MM.1S (cell line): ENCODE measurements around the gene ZCCHC7.

Experiments used
- DNase-seq: peaks from one replicate; pipeline ENCODE4 v3.0.0-alpha.2; 2015
- H2AFZ ChIP-seq: fragments of 300-600 bp; sonication (generic); 2 replicates; pipeline ENCODE4 v1.6.0; 2016; ENCODE audit warnings: antibody characterized with exemption, low read length
- H3F3A ChIP-seq: fragments of 300-600 bp; sonication (generic); 2 replicates; pipeline ENCODE4 v1.6.1; 2016; ENCODE audit warnings: mild to moderate bottlenecking, antibody characterized with exemption, low read length, moderate library complexity, mixed read lengths; ENCODE audit not compliant: insufficient read depth
- H3K27ac ChIP-seq: fragments of 300-600 bp; sonication (generic); 2 replicates; pipeline ENCODE4 v1.5.1; 2016; ENCODE audit warnings: mild to moderate bottlenecking, low read length
- H3K27me3 ChIP-seq: fragments of 300-600 bp; sonication (generic); replicated peaks from 2 replicates; pipeline ENCODE4 v1.6.0; 2016; ENCODE audit warnings: low read length; ENCODE audit not compliant: insufficient read depth
- H3K36me3 ChIP-seq: fragments of 300-600 bp; sonication (generic); replicated peaks from 2 replicates; pipeline ENCODE4 v1.6.1; 2016; ENCODE audit warnings: mild to moderate bottlenecking, low read length, mixed read lengths; ENCODE audit not compliant: insufficient read depth
- H3K4me1 ChIP-seq: fragments of 300-600 bp; sonication (generic); 2 replicates; pipeline ENCODE4 v1.6.1; 2016; ENCODE audit warnings: low read length, mixed read lengths
- H3K4me2 ChIP-seq: fragments of 300-600 bp; sonication (generic); 2 replicates; pipeline ENCODE4 v1.6.0; 2016; ENCODE audit warnings: low read depth, low read length
- H3K4me3 ChIP-seq: fragments of 300-600 bp; sonication (generic); 2 replicates; pipeline ENCODE4 v1.5.1; 2016; ENCODE audit warnings: low read length, mixed read lengths
- H3K79me2 ChIP-seq: fragments of 300-600 bp; sonication (generic); 2 replicates; pipeline ENCODE4 v1.6.1; 2016; ENCODE audit warnings: mixed run types, low read length, mixed read lengths
- H3K9ac ChIP-seq: fragments of 300-600 bp; sonication (generic); 2 replicates; pipeline ENCODE4 v1.6.1; 2016; ENCODE audit warnings: low read length, mixed read lengths
- H3K9me2 ChIP-seq: fragments of 300-600 bp; sonication (generic); replicated peaks from 2 replicates; pipeline ENCODE4 v1.6.1; 2016; ENCODE audit warnings: mild to moderate bottlenecking, low read length, mixed read lengths; ENCODE audit not compliant: insufficient read depth
- H3K9me3 ChIP-seq: fragments of 300-600 bp; sonication (generic); replicated peaks from 2 replicates; pipeline ENCODE4 v1.6.1; 2016; ENCODE audit warnings: mild to moderate bottlenecking, low read length, mixed read lengths; ENCODE audit not compliant: insufficient read depth
- H4K20me1 ChIP-seq: fragments of 300-600 bp; sonication (generic); 2 replicates; pipeline ENCODE4 v1.6.1; 2016; ENCODE audit warnings: mild to moderate bottlenecking, low read length, moderate library complexity, mixed read lengths; ENCODE audit not compliant: insufficient read depth
- CTCF ChIP-seq: fragments of 300-600 bp; sonication (generic); IDR thresholded peaks from 2 replicates; pipeline ENCODE4 v1.5.1; 2016; ENCODE audit warnings: antibody characterized with exemption, low read length, mixed read lengths
- EZH2 ChIP-seq: fragments of 300-600 bp; sonication (generic); optimal IDR thresholded peaks from 2 replicates; pipeline ENCODE3; 2017; ENCODE audit warnings: low read depth, mild to moderate bottlenecking, antibody characterized with exemption, low read length, mixed read lengths
- EZH2phosphoT487 ChIP-seq: fragments of 300-600 bp; sonication (generic); IDR thresholded peaks from 2 replicates; pipeline ENCODE4 v1.6.1; 2018; ENCODE audit warnings: antibody characterized with exemption, low read length

The ZCCHC7 gene

GRCh38 chr9:37151812-37152211 is 31.4 kb downstream of the ZCCHC7 start:
- H4K20me1 ChIP-seq: no peaks in the 10 kb centered on the region
- no peaks in the 10 kb centered on the region for H3K9me3 ChIP-seq
- H3K36me3 ChIP-seq: no peaks in the 10 kb centered on the region
- no peaks in the 10 kb centered on the region for H3K9me2 ChIP-seq
- no peak overlapping the region for H3K27ac ChIP-seq
- H3K9ac ChIP-seq: no peak overlapping the region
- no peaks in the 10 kb centered on the region for H3K27me3 ChIP-seq
- H3F3A ChIP-seq: no peaks in the 10 kb centered on the region
- TF ChIP-seq EZH2 (no peak), CTCF (no peak), EZH2phosphoT487 (no peak)
- no peak overlapping the region for H3K4me3 ChIP-seq
- H3K79me2 ChIP-seq: no peaks in the 10 kb centered on the region
- DNase-seq: no peak
- no peak overlapping the region for H3K4me2 ChIP-seq
- no peak overlapping the region for H2AFZ ChIP-seq
- H3K4me1 ChIP-seq: peaks cover 4% of the 10 kb centered on the region

- H3F3A ChIP-seq: no peaks in the 10 kb centered on the region
- H3K4me3 ChIP-seq: no peak overlapping the region
- H3K9me3 ChIP-seq: no peaks in the 10 kb centered on the region
- H3K27ac ChIP-seq: no peak overlapping the region
- no peaks in the 10 kb centered on the region for H4K20me1 ChIP-seq
- no peak overlapping the region for H3K4me2 ChIP-seq
- H3K27me3 ChIP-seq: no peaks in the 10 kb centered on the region
- no peak overlapping the region for H2AFZ ChIP-seq
- no peaks in the 10 kb centered on the region for H3K9me2 ChIP-seq
- no peak for DNase-seq
- peaks cover 9% of the 10 kb centered on the region for H3K4me1 ChIP-seq
- 0 out of 2 replicates have a peak, but pooled peaks cover 2% of the 10 kb centered on the region for H3K79me2 ChIP-seq
- H3K36me3 ChIP-seq: no peaks in the 10 kb centered on the region
- no peak overlapping the region for H3K9ac ChIP-seq
- TF ChIP-seq EZH2 (no peak), CTCF (no peak), EZH2phosphoT487 (no peak)
Measured at GRCh38 chr9:37152365-37152764, 32.0 kb downstream of the ZCCHC7 start.

DNA sequence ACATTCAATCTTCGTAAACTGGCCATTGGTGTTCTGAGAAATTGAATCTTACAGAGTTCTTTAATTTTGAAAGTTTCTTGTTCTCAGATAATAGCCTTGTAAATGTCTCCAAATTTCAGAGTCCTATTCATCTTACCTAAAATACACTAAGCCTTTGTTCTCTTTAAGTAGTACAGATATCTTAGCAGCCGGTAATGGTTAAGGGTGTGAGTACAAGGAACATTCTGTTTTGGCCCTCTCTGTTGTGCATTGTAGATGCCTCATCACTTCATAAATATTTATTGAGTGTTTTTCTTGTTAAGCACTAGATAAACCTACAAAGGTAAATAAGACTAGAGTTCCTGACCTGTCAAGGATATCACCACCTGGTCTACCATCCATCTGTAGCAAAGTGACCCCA is 35.2 kb downstream of the ZCCHC7 start:
- Histone ChIP-seq H3F3A (no peaks in the 10 kb centered on the region), H3K27me3 (no peaks in the 10 kb centered on the region), H4K20me1 (no peaks in the 10 kb centered on the region), H3K9me2 (no peaks in the 10 kb centered on the region), H3K9me3 (no peaks in the 10 kb centered on the region), H3K9ac (no peak overlapping the region), H3K27ac (no peak overlapping the region), H3K4me2 (no peak overlapping the region), H3K79me2 (peaks cover 8% of the 10 kb centered on the region; the same call in 1 of the 2 replicates), H2AFZ (no peak overlapping the region), H3K4me3 (no peak overlapping the region), H3K36me3 (no peaks in the 10 kb centered on the region), H3K4me1 (peaks cover 12% of the 10 kb centered on the region)
- TF ChIP-seq EZH2phosphoT487: no peak
- no peak for TF ChIP-seq CTCF
- TF ChIP-seq EZH2: no peak
- no peak for DNase-seq
